Daoy (cell line): ENCODE measurements around the gene RILPL2. TPM values are rescaled to one million over a fixed set of nuclear protein-coding genes. Genes with fewer than 3 reads are reported as not detected.
"Not testable (repeated sequence)": the region's sequence is repeated elsewhere in the genome, so short reads cannot be mapped to it uniquely, and the experiment has no call there.

Experiments
- DNase-seq: peaks from one replicate; pipeline ENCODE4 v3.0.0-alpha.2; 2015; ENCODE audit warnings: low read depth
- total RNA-seq: library from RNA; depleted of rRNA; stranded (reverse); fragments of >200 nt; shearing (Covaris generic); gene quantifications from 2 replicates; pipeline ENCODE4 v1.2.3, GENCODE V29; 2014; rRNA removed

The RILPL2 gene
- 2.3 and 2.7 TPM in 2 replicates for total RNA-seq

- peak; percentile 89 for DNase-seq
Measured at GRCh38 chr12:123436017-123436964, at the start of gene RILPL2. Gene RILPL2, minus strand, starts transcription at chr12:123436684. Its CDS starts 264 bp downstream, at chr12:123436420.

- no peak for DNase-seq
Measured at GRCh38 chr12:123485756-123486155, 49.3 kb upstream of the RILPL2 start.

- no peak for DNase-seq
Measured at GRCh38 chr12:123483602-123484248, 47.2 kb upstream of the RILPL2 start.

GRCh38 chr12:123482876-123483275 is 46.4 kb upstream of the RILPL2 start:
- no peak for DNase-seq

- not testable (repeated sequence) for DNase-seq
Measured at GRCh38 chr12:123481251-123481650, 44.8 kb upstream of the RILPL2 start.

GRCh38 chr12:123479442-123480180 is 43.1 kb upstream of the RILPL2 start:
- DNase-seq, result no peak

GRCh38 chr12:123478762-123479161 is 42.3 kb upstream of the RILPL2 start:
- DNase-seq, result peak; percentile 64

- DNase-seq, result no peak
Measured at GRCh38 chr12:123478069-123478468, 41.6 kb upstream of the RILPL2 start.

- DNase-seq, result no peak
Measured at GRCh38 chr12:123475246-123475703, 38.8 kb upstream of the RILPL2 start.

- no peak for DNase-seq
Measured at GRCh38 chr12:123474485-123475245, 38.2 kb upstream of the RILPL2 start.

- no peak for DNase-seq
Measured at GRCh38 chr12:123472438-123472849, 36.0 kb upstream of the RILPL2 start.

GRCh38 chr12:123471374-123472068 is 35.0 kb upstream of the RILPL2 start:
- no peak for DNase-seq

GRCh38 chr12:123469978-123470377 is 33.5 kb upstream of the RILPL2 start:
- DNase-seq, result no peak

- DNase-seq, result no peak
Measured at GRCh38 chr12:123468786-123469185, 32.3 kb upstream of the RILPL2 start.

GRCh38 chr12:123465084-123465483 is 28.6 kb upstream of the RILPL2 start:
- no peak for DNase-seq

GRCh38 chr12:123463174-123463573 is 26.7 kb upstream of the RILPL2 start:
- not testable (repeated sequence) for DNase-seq

GRCh38 chr12:123457980-123458779 is 21.7 kb upstream of the RILPL2 start, which contains the start of gene SNRNP35:
Gene SNRNP35, plus strand, starts transcription at chr12:123458139. Its CDS starts 7,402 bp downstream, at chr12:123465541.
- peak; percentile 92 for DNase-seq

- no peak for DNase-seq
Measured at GRCh38 chr12:123453165-123453564, 16.7 kb upstream of the RILPL2 start.

GRCh38 chr12:123452276-123452550 is 15.7 kb upstream of the RILPL2 start:
- DNase-seq, result not testable (repeated sequence)

- DNase-seq, result no peak
Measured at GRCh38 chr12:123450636-123451035, 14.2 kb upstream of the RILPL2 start.
